Esophagus squamous epithelium (tissue), 4 donors: ENCODE results near the gene GFI1.

Source experiments
- POLR2A ChIP-seq, 4 donors: fragments of 450-650 bp; IDR thresholded peaks; one replicate each; pipeline ENCODE4 v1.6.1; 2017; ENCODE audit warnings: antibody characterized with exemption in 4 of 4, mild to moderate bottlenecking in 4 of 4, moderate library complexity in 3 of 4
- TF ChIP-seq, protein P1 (sequence below), 6 experiments: fragments of 450-650 bp in 4 of 6; fragments of 200-600 bp in 2 of 6; sonication (generic) in 2 of 6; IDR thresholded peaks; one replicate each; pipeline ENCODE4 v1.5.1; 2016 to 2019; ENCODE audit warnings: antibody characterized with exemption in 6 of 6, mild to moderate bottlenecking in 4 of 6, moderate library complexity in 4 of 6

DNA sequence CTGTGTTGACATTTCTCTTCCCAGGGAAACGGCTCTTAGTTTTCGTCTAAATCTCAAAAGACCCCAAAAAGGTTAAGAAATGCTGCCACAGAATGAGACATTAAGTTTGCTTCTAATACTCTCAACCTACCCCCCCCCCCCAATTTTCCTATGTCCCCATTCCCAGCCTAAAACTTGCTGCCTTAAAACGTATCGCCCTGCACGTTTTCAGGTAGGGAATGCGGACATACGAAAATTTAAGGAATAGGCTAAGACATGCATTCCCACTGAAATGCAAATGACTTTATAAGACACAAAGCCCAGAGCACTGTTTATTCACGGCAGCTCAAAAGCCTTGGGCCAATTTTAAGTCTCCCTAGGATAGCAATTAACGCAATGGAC, 45.4 kb downstream of the GFI1 start:
- TF ChIP-seq, protein P1, sequence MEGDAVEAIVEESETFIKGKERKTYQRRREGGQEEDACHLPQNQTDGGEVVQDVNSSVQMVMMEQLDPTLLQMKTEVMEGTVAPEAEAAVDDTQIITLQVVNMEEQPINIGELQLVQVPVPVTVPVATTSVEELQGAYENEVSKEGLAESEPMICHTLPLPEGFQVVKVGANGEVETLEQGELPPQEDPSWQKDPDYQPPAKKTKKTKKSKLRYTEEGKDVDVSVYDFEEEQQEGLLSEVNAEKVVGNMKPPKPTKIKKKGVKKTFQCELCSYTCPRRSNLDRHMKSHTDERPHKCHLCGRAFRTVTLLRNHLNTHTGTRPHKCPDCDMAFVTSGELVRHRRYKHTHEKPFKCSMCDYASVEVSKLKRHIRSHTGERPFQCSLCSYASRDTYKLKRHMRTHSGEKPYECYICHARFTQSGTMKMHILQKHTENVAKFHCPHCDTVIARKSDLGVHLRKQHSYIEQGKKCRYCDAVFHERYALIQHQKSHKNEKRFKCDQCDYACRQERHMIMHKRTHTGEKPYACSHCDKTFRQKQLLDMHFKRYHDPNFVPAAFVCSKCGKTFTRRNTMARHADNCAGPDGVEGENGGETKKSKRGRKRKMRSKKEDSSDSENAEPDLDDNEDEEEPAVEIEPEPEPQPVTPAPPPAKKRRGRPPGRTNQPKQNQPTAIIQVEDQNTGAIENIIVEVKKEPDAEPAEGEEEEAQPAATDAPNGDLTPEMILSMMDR (IDR thresholded peaks at IDR 0.05) = no peak
- TF ChIP-seq POLR2A (IDR thresholded peaks at IDR 0.05) = no peak
